ENCODE results near the gene NECAB3.
A peak's percentile ranks its signal among the peaks of the same experiment; 100 is the strongest.
"Not testable (repeated sequence)": the region's sequence is repeated elsewhere in the genome, so short reads cannot be mapped to it uniquely, and the experiment has no call there.

The NECAB3 gene

DNA sequence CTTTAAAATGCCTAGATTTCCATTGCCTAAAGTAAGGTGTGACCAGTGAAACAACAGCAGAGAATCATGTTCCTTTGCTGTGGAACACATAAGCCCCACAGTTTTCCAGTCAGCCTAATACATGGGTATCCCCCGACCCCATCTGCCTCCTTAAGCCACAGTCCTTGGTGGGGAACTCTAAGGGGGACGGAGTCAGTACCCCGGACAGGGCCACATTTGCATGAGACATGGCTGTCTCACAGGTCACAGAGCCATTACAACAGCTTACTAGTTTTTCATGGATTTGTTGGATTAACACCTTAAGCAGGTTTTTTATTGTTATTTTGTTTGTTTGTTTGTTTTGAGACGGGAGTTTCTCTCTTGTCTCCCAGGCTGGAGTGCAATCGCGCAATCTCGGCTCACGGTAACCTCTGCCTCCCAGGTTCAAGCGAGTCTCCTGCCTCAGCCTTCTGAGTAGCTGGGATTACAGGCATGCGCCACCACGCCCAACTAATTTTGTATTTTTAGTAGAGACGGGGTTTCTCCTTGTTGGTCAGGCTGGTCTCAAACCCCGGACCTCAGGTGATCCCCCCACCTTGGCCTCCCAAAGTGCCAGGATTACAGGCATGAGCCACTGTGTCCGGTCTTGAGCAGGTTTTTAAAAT lies 27.1 kb downstream of the NECAB3 start:
- peaks cover 28% of the 10 kb centered on the region for H3K4me1 Mint-ChIP-seq (ENCODE audit: low read depth)
- not testable (repeated sequence) for H3K27ac Mint-ChIP-seq; H3K4me3 Mint-ChIP-seq; H3K36me3 Mint-ChIP-seq (ENCODE audit: low read depth); H3K27me3 Mint-ChIP-seq; H3K9me3 Mint-ChIP-seq

GRCh38 chr20:33646191-33646590 lies 28.0 kb downstream of the NECAB3 start:
- H3K27me3 Mint-ChIP-seq, result no peaks in the 10 kb centered on the region
- H3K4me3 Mint-ChIP-seq, result no peak overlapping the region
- peaks cover 19% of the 10 kb centered on the region for H3K4me1 Mint-ChIP-seq (ENCODE audit: low read depth)
- no peaks in the 10 kb centered on the region for H3K9me3 Mint-ChIP-seq
- peaks cover 7% of the 10 kb centered on the region for H3K36me3 Mint-ChIP-seq (ENCODE audit: low read depth)
- no peak overlapping the region for H3K27ac Mint-ChIP-seq

GRCh38 chr20:33645396-33645795 lies 28.8 kb downstream of the NECAB3 start:
- no peak overlapping the region for H3K27ac Mint-ChIP-seq
- H3K36me3 Mint-ChIP-seq (ENCODE audit: low read depth), result peaks cover 7% of the 10 kb centered on the region
- no peaks in the 10 kb centered on the region for H3K27me3 Mint-ChIP-seq
- H3K4me1 Mint-ChIP-seq (ENCODE audit: low read depth), result peaks cover 19% of the 10 kb centered on the region
- no peaks in the 10 kb centered on the region for H3K9me3 Mint-ChIP-seq
- no peak overlapping the region for H3K4me3 Mint-ChIP-seq

DNA sequence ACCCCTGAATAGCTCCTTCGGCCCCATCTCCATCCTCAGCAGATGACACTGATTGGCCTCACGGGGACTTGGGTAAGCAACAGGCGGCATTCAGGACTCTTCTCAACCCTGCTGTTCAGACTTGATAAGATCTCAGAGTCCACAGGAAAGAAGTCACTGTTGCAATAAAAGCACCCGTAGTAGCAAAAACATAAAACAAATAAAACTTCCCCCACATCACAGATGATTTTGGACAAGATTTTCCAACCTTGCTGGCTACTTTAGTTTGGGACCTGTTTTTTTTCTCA lies 29.2 kb downstream of the NECAB3 start:
- H3K36me3 Mint-ChIP-seq (ENCODE audit: low read depth), result peaks cover 8% of the 10 kb centered on the region
- H3K27me3 Mint-ChIP-seq, result no peaks in the 10 kb centered on the region
- no peak overlapping the region for H3K4me3 Mint-ChIP-seq
- no peak overlapping the region for H3K27ac Mint-ChIP-seq
- H3K9me3 Mint-ChIP-seq, result no peaks in the 10 kb centered on the region
- peaks cover 19% of the 10 kb centered on the region for H3K4me1 Mint-ChIP-seq (ENCODE audit: low read depth)

DNA sequence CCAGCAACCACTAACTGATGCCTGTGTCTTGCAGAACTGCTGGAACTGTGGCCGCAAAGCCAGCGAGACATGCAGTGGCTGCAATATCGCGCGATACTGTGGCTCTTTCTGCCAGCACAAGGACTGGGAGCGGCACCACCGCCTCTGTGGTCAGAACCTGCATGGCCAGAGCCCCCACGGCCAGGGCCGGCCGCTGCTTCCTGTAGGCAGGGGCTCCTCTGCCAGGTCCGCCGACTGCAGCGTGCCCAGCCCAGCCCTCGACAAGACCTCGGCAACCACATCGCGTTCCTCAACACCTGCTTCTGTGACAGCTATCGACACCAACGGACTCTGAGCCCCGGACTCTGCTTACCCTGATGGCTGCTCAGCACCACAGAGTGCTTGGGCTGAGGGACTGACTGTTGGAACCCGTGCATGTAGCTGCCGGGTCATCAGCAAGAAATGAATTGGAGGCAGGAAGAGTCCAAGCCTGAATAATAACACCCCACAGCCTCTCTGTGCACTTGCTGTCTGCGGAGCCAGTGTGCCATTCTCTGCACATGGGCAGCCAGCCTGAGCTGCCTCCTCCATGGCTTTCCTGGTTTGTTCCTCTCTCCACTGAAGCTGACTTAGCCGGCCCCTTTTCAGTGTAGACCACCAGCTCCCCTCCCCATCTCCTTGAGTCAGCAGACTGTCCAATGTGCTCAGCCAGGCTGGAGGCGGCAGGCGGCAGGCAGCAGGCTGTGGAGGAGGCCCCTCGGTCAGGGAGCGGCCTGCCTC lies 29.7 kb downstream of the NECAB3 start:
- Mint-ChIP-seq H3K4me3 (no peak overlapping the region), H3K9me3 (no peaks in the 10 kb centered on the region), H3K27ac (no peak overlapping the region), H3K4me1 (ENCODE audit: low read depth) (peaks cover 15% of the 10 kb centered on the region), H3K27me3 (no peaks in the 10 kb centered on the region), H3K36me3 (ENCODE audit: low read depth) (peaks cover 11% of the 10 kb centered on the region)

DNA sequence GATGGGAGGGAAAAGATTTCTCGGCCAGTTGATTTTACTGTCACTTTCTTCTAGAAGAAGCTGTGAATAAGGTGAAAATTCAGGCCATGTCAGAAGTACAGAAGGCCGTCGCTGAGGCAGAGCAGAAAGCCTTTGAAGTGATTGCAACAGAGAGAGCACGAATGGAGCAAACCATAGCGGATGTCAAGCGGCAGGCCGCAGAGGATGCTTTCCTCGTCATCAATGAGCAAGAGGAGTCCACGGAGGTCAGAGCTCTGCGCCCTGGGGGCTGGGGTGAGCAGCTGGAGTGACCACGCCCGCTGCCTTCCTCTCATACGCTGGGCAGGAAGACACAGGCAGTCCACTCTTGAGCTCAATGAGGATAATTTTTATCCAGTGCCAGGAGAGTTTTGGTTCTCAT lies 33.9 kb downstream of the NECAB3 start:
- Mint-ChIP-seq H3K27me3 (no peaks in the 10 kb centered on the region), H3K4me1 (ENCODE audit: low read depth) (no peaks in the 10 kb centered on the region), H3K9me3 (no peaks in the 10 kb centered on the region), H3K4me3 (no peak overlapping the region), H3K27ac (no peak overlapping the region), H3K36me3 (ENCODE audit: low read depth) (peaks cover 18% of the 10 kb centered on the region)

- H3K4me3 Mint-ChIP-seq, result no peak overlapping the region
- H3K36me3 Mint-ChIP-seq (ENCODE audit: low read depth), result peaks cover 16% of the 10 kb centered on the region
- H3K27me3 Mint-ChIP-seq, result no peaks in the 10 kb centered on the region
- H3K9me3 Mint-ChIP-seq, result no peaks in the 10 kb centered on the region
- no peak overlapping the region for H3K27ac Mint-ChIP-seq
- peaks cover 5% of the 10 kb centered on the region for H3K4me1 Mint-ChIP-seq (ENCODE audit: low read depth)
These were observed 37.5 kb downstream of the NECAB3 start for GRCh38 chr20:33636776-33637175.

GRCh38 chr20:33635341-33635740 lies 38.9 kb downstream of the NECAB3 start:
- Mint-ChIP-seq H3K27me3 (no peaks in the 10 kb centered on the region), H3K9me3 (no peaks in the 10 kb centered on the region), H3K4me1 (ENCODE audit: low read depth) (peaks cover 5% of the 10 kb centered on the region), H3K27ac (no peak overlapping the region), H3K4me3 (no peak overlapping the region), H3K36me3 (ENCODE audit: low read depth) (peaks cover 22% of the 10 kb centered on the region)

DNA sequence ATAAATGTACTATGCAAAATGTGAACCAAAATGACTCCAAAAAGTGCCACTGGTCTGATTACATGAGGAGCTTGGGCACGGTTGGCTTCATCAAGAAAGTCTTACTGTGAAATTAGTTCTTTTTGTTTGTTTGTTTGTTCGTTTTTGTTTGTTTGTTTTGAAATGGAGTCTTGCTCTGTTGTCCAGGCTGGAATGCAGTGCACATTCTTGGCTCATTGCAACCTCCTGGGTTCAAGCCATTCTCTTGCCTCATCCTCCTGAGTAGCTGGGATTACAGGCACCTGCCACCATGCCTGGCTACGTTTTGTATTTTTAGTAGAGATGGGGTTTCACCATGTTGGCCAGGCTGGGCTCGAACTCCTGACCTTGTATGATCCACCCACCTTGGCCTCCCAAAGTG lies 42.3 kb downstream of the NECAB3 start:
- H3K27me3 Mint-ChIP-seq; H3K4me1 Mint-ChIP-seq (ENCODE audit: low read depth); H3K4me3 Mint-ChIP-seq; H3K27ac Mint-ChIP-seq; H3K9me3 Mint-ChIP-seq: not testable (repeated sequence)
- peaks cover 32% of the 10 kb centered on the region for H3K36me3 Mint-ChIP-seq (ENCODE audit: low read depth)

GRCh38 chr20:33630507-33630906 lies 43.7 kb downstream of the NECAB3 start:
- Mint-ChIP-seq H3K36me3 (ENCODE audit: low read depth) (peaks cover 34% of the 10 kb centered on the region), H3K27ac (no peak overlapping the region), H3K27me3 (no peaks in the 10 kb centered on the region), H3K9me3 (no peaks in the 10 kb centered on the region), H3K4me1 (ENCODE audit: low read depth) (peaks cover 5% of the 10 kb centered on the region), H3K4me3 (no peak overlapping the region)

GRCh38 chr20:33629979-33630378 lies 44.2 kb downstream of the NECAB3 start:
- Mint-ChIP-seq H3K4me3 (no peak overlapping the region), H3K27ac (no peak overlapping the region)

GRCh38 chr20:33629533-33629932 lies 44.7 kb downstream of the NECAB3 start:
- Mint-ChIP-seq H3K4me1 (ENCODE audit: low read depth) (peaks cover 8% of the 10 kb centered on the region), H3K27me3 (no peaks in the 10 kb centered on the region), H3K36me3 (ENCODE audit: low read depth) (peaks cover 38% of the 10 kb centered on the region), H3K4me3 (no peak overlapping the region), H3K27ac (no peak overlapping the region), H3K9me3 (no peaks in the 10 kb centered on the region)

More at GRCh38 chr20:33629979-33630378, 44.2 kb downstream of the NECAB3 start:
- Mint-ChIP-seq H3K4me1 (ENCODE audit: low read depth) (peaks cover 5% of the 10 kb centered on the region), H3K27me3 (no peaks in the 10 kb centered on the region), H3K36me3 (ENCODE audit: low read depth) (peaks cover 36% of the 10 kb centered on the region), H3K9me3 (no peaks in the 10 kb centered on the region)

- Mint-ChIP-seq H3K27ac (peak overlapping the region; percentile 31), H3K36me3 (ENCODE audit: low read depth) (peaks cover 53% of the 10 kb centered on the region), H3K4me3 (no peak overlapping the region), H3K9me3 (no peaks in the 10 kb centered on the region), H3K4me1 (ENCODE audit: low read depth) (peaks cover 15% of the 10 kb centered on the region), H3K27me3 (no peaks in the 10 kb centered on the region)
These were observed 46.5 kb downstream of the NECAB3 start for GRCh38 chr20:33627577-33628216.

DNA sequence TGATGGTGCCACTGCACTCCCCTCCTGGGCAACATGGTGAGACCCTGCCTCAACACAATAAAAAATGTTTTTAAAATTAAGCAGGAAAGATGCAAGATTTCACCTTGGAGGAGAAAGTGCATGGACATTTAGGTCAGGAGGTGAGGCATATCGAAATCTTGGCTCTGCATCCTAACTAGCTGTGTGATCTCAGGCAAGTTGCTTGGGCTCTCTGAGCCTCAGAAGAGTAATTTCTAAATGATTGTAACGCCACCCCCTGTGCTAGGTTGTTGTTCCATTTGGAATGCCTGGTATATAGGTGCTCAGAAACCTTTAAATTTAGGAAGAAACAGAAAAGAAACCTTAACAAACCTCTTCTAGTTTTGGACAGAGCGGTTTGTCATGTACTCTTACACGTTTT lies 48.0 kb downstream of the NECAB3 start:
- no peaks in the 10 kb centered on the region for H3K9me3 Mint-ChIP-seq
- H3K36me3 Mint-ChIP-seq (ENCODE audit: low read depth), result peaks cover 62% of the 10 kb centered on the region
- no peak overlapping the region for H3K4me3 Mint-ChIP-seq
- H3K27me3 Mint-ChIP-seq, result no peaks in the 10 kb centered on the region
- H3K4me1 Mint-ChIP-seq (ENCODE audit: low read depth), result peaks cover 15% of the 10 kb centered on the region
- no peak overlapping the region for H3K27ac Mint-ChIP-seq

GRCh38 chr20:33624399-33624798 lies 49.8 kb downstream of the NECAB3 start:
- Mint-ChIP-seq H3K27ac (peak overlapping the region; percentile 19), H3K36me3 (ENCODE audit: low read depth) (peaks cover 46% of the 10 kb centered on the region), H3K9me3 (no peaks in the 10 kb centered on the region), H3K4me3 (no peak overlapping the region), H3K4me1 (ENCODE audit: low read depth) (peaks cover 15% of the 10 kb centered on the region), H3K27me3 (no peaks in the 10 kb centered on the region)
